ENCODE results near the gene PRKCD.

PRKCD gene

GRCh38 chr3:53182764-53183355, 21.9 kb downstream of the PRKCD start:
- in situ Hi-C loops (cut with HindIII; ENCODE audit: low pct_ligation_motif_present, low pct_unique_long_range_greater_than_20kb, low sequenced_read_pairs) = no loop called here
- DNase-seq = no peak

DNA sequence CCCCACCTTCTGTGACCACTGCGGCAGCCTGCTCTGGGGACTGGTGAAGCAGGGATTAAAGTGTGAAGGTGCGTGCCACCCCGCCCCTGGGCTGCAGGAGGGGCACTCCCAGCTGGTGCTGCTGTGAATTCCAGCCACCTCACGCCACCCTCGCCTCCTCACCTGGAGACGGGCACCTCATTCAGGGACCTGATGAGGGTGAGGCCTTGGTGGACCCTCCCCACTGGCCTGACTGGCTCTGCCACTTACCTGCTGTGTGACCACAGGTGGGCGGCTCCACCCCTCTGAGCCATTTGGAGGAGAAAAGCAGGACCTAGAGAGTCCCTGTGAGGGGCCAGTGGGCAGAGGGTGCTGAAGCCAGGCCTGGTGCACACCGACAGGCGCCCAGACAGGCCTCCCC, 22.5 kb downstream of the PRKCD start:
- in situ Hi-C loops (cut with HindIII; ENCODE audit: low pct_ligation_motif_present, low pct_unique_long_range_greater_than_20kb, low sequenced_read_pairs) = no loop called here
- DNase-seq = no peak

GRCh38 chr3:53184701-53185100, 23.7 kb downstream of the PRKCD start:
- in situ Hi-C loops (cut with HindIII; ENCODE audit: low pct_ligation_motif_present, low pct_unique_long_range_greater_than_20kb, low sequenced_read_pairs) = no loop called here
- no peak for DNase-seq

DNA sequence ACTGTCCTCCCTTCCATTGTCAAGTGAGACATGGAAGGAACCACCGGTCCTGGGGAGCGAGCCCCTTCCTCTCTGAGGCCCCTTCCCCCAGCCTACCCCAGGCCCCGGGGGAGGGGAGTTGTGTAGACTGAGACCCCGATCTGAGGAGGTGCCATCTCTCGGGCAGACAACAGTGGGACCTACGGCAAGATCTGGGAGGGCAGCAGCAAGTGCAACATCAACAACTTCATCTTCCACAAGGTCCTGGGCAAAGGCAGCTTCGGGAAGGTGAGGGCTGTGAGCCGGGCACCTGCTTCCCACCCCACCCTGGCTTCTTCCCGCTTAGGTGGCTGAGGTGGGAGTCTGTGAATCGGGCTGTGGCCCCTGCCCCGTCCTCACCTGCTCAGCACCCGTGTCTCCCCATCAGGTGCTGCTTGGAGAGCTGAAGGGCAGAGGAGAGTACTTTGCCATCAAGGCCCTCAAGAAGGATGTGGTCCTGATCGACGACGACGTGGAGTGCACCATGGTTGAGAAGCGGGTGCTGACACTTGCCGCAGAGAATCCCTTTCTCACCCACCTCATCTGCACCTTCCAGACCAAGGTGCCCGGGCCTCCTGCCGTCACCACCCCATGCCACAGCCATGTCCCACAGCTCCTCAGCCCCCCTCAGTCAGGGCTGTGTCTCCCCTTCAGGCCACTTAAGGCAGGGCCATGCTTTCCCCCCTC, 24.9 kb downstream of the PRKCD start:
- DNase-seq = no peak
- in situ Hi-C loops (cut with HindIII; ENCODE audit: low pct_ligation_motif_present, low pct_unique_long_range_greater_than_20kb, low sequenced_read_pairs) = no loop called here

- in situ Hi-C loops (cut with HindIII; ENCODE audit: low pct_ligation_motif_present, low pct_unique_long_range_greater_than_20kb, low sequenced_read_pairs) = no loop called here
- DNase-seq = no peak
These were observed 25.7 kb downstream of the PRKCD start for GRCh38 chr3:53186726-53187125.

DNA sequence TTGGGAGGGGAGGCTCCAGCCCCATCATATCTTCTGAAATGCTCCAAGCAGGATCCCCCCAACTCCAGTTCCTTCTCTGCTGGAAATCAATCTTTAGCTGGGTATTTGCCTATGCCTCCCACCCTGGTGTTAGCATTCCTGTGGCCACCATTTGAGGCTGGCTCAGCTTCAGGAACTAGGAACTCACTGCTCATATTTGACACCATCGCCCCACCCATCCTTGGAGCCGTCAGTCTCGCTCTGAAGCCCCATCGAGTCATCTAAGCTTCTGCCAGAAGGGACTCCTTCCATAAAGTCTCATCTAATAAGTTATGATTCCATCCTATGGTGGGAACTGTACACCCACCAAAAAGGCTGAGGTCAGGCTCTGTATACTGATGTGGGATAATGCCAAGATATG, 26.4 kb downstream of the PRKCD start:
- in situ Hi-C loops (cut with HindIII; ENCODE audit: low pct_ligation_motif_present, low pct_unique_long_range_greater_than_20kb, low sequenced_read_pairs) = no loop called here
- no peak for DNase-seq

DNA sequence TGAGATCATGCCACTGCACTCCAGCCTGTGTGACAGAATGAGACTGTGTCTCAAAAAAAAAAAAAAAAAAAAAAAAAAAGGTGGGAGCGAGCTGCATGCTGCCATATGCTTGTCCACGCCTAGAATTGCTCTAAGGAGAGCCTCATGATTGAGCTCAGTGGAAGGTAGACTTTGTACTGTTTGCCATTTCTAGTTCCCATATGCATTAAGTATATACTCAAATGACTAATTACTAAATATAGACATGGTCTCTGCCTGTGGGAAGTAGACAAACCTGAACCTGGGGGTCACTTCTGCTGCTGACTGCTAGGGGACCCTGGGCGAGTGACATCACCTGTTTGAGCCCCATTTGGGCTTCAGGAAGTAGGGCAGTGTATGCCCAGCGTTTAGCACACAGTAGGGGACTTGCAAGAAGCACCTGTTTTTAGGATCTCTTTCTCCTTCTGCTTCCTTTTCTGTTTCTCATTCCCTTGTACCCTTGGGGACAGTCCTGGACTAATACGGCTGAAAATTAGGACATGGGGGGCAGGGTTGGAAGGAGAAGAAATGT, 27.2 kb downstream of the PRKCD start:
- in situ Hi-C loops (cut with HindIII; ENCODE audit: low pct_ligation_motif_present, low pct_unique_long_range_greater_than_20kb, low sequenced_read_pairs) = no loop called here
- no peak for DNase-seq

DNA sequence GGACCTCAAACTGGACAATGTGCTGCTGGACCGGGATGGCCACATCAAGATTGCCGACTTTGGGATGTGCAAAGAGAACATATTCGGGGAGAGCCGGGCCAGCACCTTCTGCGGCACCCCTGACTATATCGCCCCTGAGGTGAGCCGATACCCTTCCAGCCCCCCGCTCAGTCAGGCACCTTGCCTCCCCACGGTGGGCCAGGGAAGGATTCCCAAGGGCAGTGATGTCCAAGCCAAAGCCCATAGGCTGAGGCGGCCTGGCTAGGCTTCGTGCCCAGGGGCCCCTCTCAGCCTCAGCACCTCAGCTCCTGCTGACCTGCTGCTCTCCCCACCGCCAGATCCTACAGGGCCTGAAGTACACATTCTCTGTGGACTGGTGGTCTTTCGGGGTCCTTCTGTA, 27.7 kb downstream of the PRKCD start:
- in situ Hi-C loops (cut with HindIII; ENCODE audit: low pct_ligation_motif_present, low pct_unique_long_range_greater_than_20kb, low sequenced_read_pairs) = no loop called here
- DNase-seq = no peak

DNA sequence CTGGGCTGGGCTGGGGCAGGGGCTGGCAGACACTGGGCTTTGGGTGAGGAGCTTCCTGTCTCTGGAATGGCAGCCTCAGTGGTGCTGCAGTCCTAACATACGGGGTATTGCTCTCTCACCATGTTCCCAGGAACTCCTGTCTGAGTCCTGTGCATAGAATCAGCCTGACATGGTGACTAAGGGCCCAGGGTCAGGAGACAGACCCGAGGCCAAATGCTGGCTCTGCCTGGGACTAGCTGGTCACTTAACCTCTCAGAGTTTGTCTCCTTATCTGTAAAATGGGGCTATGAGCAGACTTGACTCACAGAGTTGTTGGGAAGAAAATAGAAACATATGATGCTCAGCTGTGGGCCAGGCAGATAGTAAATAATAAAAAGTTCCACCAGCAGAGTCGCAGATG, 28.3 kb downstream of the PRKCD start:
- in situ Hi-C loops (cut with HindIII; ENCODE audit: low pct_ligation_motif_present, low pct_unique_long_range_greater_than_20kb, low sequenced_read_pairs) = no loop called here
- no peak for DNase-seq

GRCh38 chr3:53190659-53191058, 29.6 kb downstream of the PRKCD start:
- in situ Hi-C loops (cut with HindIII; ENCODE audit: low pct_ligation_motif_present, low pct_unique_long_range_greater_than_20kb, low sequenced_read_pairs) = no loop called here

GRCh38 chr3:53191836-53192480, 30.9 kb downstream of the PRKCD start:
- in situ Hi-C loops (cut with HindIII; ENCODE audit: low pct_ligation_motif_present, low pct_unique_long_range_greater_than_20kb, low sequenced_read_pairs) = no loop called here
- no peak for DNase-seq

More at GRCh38 chr3:53190659-53191058, 29.6 kb downstream of the PRKCD start:
- no peak for DNase-seq

- DNase-seq = no peak
- in situ Hi-C loops (cut with HindIII; ENCODE audit: low pct_ligation_motif_present, low pct_unique_long_range_greater_than_20kb, low sequenced_read_pairs) = no loop called here
These were observed 31.6 kb downstream of the PRKCD start for GRCh38 chr3:53192608-53193007.

DNA sequence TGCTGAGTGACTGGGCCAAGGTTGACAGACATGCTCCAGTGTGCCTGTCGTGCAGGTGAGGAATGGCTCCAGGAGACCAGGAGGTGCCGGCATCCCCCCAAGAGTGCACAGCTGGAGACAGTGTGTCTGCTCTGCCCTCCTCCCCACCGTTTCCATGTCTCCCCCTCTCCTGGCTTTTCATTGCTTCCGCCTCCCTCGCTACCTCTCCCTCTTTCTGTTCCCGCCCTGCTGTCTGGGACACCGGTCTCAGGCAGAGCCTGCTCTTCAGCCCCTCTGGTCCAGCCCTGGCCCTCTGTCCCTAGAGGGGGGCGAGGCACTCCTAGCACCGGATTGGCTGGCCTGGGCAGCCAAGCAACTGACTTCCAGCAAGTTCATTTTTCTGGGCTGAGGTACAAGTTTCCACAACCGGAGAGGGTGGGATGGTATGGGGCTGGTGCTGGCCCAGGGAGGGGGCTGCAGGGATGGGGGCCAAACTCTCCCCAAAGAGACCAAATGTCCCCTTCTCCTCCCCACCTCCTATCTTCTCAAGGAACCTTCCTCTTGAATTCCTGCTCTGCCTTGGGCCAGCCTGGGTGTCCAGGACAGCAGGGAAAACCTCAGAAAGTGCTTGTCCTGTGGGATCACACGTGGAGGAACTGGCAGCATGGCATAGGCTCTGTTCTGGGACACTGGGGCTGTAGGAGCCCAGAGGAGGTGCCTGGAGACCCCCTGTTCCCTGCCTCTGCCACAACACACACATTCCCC, 32.6 kb downstream of the PRKCD start:
- DNase-seq = no peak
- in situ Hi-C loops (cut with HindIII; ENCODE audit: low pct_ligation_motif_present, low pct_unique_long_range_greater_than_20kb, low sequenced_read_pairs) = no loop called here

GRCh38 chr3:53194210-53195065, 33.4 kb downstream of the PRKCD start:
- DNase-seq = peak; percentile 13

GRCh38 chr3:53195066-53195450, 34.0 kb downstream of the PRKCD start:
- in situ Hi-C loops (cut with HindIII; ENCODE audit: low pct_ligation_motif_present, low pct_unique_long_range_greater_than_20kb, low sequenced_read_pairs) = no loop called here
- DNase-seq = no peak

More at GRCh38 chr3:53194210-53195065, 33.4 kb downstream of the PRKCD start:
- in situ Hi-C loops (cut with HindIII; ENCODE audit: low pct_ligation_motif_present, low pct_unique_long_range_greater_than_20kb, low sequenced_read_pairs) = no loop called here

DNA sequence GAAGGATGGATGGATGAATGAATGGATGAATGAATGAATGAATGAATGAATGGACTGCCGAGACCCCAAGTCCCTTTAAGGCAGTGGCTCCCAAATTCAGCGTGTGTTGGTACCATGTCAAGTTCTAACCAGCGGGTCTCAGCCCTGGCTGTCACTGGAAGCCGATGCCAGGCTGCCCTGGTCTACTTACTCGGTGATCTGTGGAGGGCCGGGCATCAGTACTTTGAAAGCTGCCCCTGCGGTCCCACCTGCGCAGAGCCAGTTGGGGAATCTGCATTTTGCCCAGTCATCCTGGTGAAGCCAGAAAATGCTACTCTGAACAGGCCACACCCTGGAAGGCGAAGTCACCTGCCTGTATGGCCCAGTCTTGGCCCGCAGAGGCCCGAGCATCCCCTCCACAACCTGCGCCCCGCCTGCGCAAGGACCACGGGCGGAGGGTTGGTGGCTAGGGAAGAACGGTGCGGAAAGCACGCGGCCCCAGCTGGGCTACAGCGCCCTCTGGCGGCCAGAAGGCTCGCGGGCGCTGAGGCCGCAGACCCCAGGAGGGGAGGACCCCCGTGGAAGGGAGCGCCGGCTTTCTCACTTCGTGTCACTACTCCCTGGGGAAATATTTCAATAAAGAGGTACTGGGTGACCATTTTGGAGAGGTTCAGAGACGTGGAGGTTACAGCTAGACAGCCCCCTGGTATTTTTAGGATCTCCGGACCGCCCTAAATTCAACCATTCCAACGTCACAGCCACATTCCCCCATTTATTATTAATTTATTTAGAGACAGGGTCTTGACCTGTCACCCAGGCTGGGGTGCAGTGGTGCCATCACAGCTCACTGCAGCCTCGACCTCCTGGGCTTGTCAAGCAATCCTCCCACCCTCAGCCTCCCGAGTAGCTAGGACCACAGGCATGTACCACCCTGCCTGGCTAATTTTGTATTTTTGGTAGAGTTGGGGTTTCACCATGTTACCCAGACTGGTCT, 34.9 kb downstream of the PRKCD start:
- in situ Hi-C loops (cut with HindIII; ENCODE audit: low pct_ligation_motif_present, low pct_unique_long_range_greater_than_20kb, low sequenced_read_pairs) = no loop called here
- peak; percentile 43 for DNase-seq

All from ACHN (cell line).